BJ (cell line): ENCODE data around the gene FGF10. TPM values are rescaled to one million over a fixed set of nuclear protein-coding genes. Genes with fewer than 3 reads are reported as not detected.

Source experiments
- CTCF ChIA-PET: fragments of 350-600 bp; formaldehyde crosslinking; extraction: SDS; loops from one replicate; lab custom pipeline; 2021; ENCODE audit warnings: antibody characterized with exemption, inconsistent platforms; lab: Yijun Ruan, JAX
- POLR2A ChIA-PET: fragments of 300-600 bp; sonication (Branson Sonifier 250); formaldehyde crosslinking; extraction: SDS; loops from one replicate; lab custom pipeline; 2021; ENCODE audit warnings: antibody characterized with exemption; lab: Charles Lee
- DNase-seq: peaks from one replicate; pipeline ENCODE4 v3.0.0-alpha.2; 2011; ENCODE audit warnings: low read depth
- H3K27me3 ChIP-seq: 2 replicates; pipeline ENCODE4 v1.6.0; 2011; ENCODE audit warnings: low read length; ENCODE audit not compliant: control insufficient read depth, insufficient read depth
- H3K36me3 ChIP-seq: 2 replicates; pipeline ENCODE4 v1.5.1; 2011; ENCODE audit warnings: low read length; ENCODE audit not compliant: control insufficient read depth, insufficient read depth
- H3K4me3 ChIP-seq: 2 replicates; pipeline ENCODE4 v1.5.1; 2011; ENCODE audit warnings: low read depth, mild to moderate bottlenecking, control low read depth, low read length
- CTCF ChIP-seq: IDR thresholded peaks from 2 replicates; pipeline ENCODE4 v1.5.1; 2011; ENCODE audit warnings: low read depth, mild to moderate bottlenecking, control low read depth, inconsistent platforms, low read length, moderate library complexity; ENCODE audit not compliant: insufficient read depth
- polyA plus RNA-seq: library from polyadenylated mRNA; depleted of rRNA; stranded (reverse); fragments of >200 nt; gene quantifications from 2 replicates; pipeline ENCODE4 v1.2.3, GENCODE V29; 2011

Gene FGF10
- polyA plus RNA-seq, 1 experiment = not detected

GRCh38 chr5:44299394-44299793, 89.8 kb downstream of the FGF10 start:
- no peak for TF ChIP-seq CTCF
- Histone ChIP-seq H3K4me3 (no peak overlapping the region), H3K27me3 (no peaks in the 10 kb centered on the region), H3K36me3 (no peaks in the 10 kb centered on the region)
- POLR2A ChIA-PET = no interaction called here
- no peak for DNase-seq
- CTCF ChIA-PET = interaction anchor here (0.6 kb wide), 1 partner anchor 214 kb away, joined by 3 read pairs; no protein-coding TSS in a partner anchor

DNA sequence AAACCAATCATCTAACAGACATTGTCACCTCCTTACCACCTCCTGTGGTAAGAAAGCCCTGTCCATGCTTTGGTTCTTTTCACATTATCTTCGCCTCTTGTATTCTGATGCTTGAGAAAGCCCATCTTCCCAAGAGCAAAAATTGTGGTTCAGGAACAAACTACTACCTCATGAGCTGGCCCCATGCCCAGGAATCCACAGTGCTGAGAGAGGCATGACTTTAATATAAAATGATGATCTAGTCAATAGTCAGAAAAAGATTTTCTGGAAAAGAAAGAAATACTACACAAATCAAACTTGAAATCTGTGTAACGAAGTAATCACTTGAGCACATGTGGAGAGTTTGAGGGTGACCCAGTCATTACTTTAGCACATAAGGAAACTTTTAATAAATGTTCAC, 94.7 kb downstream of the FGF10 start:
- CTCF ChIA-PET = no interaction called here
- Histone ChIP-seq H3K27me3 (no peaks in the 10 kb centered on the region), H3K36me3 (no peaks in the 10 kb centered on the region), H3K4me3 (no peak overlapping the region)
- no peak for DNase-seq
- TF ChIP-seq CTCF = no peak
- POLR2A ChIA-PET = no interaction called here

- Histone ChIP-seq H3K36me3 (no peaks in the 10 kb centered on the region), H3K4me3 (no peak overlapping the region), H3K27me3 (no peaks in the 10 kb centered on the region)
- ChIA-PET CTCF (interaction anchor here (1.0 kb wide), 1 partner anchor 13 kb away, joined by 3 read pairs; no protein-coding TSS in a partner anchor), POLR2A (no interaction called here)
- TF ChIP-seq CTCF = no peak
- DNase-seq = no peak
Observed at GRCh38 chr5:44292736-44293135, 96.5 kb downstream of the FGF10 start.

DNA sequence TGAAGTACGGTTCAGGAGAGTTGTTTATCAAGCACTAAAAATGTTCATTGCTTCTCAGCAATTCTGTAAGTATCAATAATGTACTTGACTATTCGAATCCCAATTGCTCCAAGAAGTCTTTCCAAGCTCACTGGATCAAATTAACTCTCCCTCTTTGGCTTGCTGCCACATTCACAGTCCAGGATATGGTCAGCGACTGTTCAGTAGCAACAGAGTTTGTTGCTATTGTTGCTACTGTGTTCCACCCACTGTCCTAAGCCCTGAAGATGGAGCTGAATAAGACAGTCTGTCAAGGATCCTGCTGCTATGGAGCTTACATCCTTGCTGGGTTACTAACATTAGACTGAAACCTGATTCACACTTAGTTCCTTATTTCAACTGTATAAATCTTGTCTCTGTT, 110.8 kb downstream of the FGF10 start:
- ChIA-PET POLR2A (no interaction called here), CTCF (no interaction called here)
- DNase-seq = no peak

DNA sequence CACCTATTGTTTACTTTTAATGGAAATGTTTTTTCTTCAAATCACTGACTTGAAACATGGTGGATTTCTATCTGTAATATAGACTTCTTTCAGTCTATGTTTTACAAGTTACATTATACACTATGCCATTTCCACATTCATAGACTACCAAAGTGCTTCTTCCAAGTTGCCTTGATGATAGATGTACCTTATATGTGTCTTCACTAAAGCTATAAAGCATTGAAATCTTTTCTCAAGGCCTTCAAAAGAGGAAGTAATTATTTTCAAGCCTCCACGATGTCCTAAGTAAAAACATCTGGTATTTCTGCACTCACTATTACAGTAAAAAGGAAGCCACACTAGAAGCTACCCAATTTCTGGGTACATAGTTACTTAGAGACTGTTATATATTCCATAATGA, 113.3 kb downstream of the FGF10 start:
- H3K4me3 ChIP-seq = no peak overlapping the region
- no peaks in the 10 kb centered on the region for H3K36me3 ChIP-seq
- ChIA-PET POLR2A (no interaction called here), CTCF (no interaction called here)
- TF ChIP-seq CTCF = no peak
- H3K27me3 ChIP-seq = no peaks in the 10 kb centered on the region
- DNase-seq = no peak

More for the DNA sequence above, 110.8 kb downstream of the FGF10 start:
- Histone ChIP-seq H3K27me3 (no peaks in the 10 kb centered on the region), H3K36me3 (no peaks in the 10 kb centered on the region), H3K4me3 (no peak overlapping the region)
- TF ChIP-seq CTCF = no peak
